WERI-Rb-1 (cell line): Measurements from ENCODE around the gene NAA60.
A peak's percentile ranks its signal among the peaks of the same experiment; 100 is the strongest.
"Not testable (repeated sequence)": the region's sequence is repeated elsewhere in the genome, so short reads cannot be mapped to it uniquely, and the experiment has no call there.

Experiments
- DNase-seq: peaks from one replicate; pipeline ENCODE4 v3.0.0-alpha.2; 2020
- H3K27ac ChIP-seq: fragments of 250-450 bp; sonication (Bioruptor Pico); 2 replicates; pipeline ENCODE4 v1.5.1; 2020; ENCODE audit warnings: mild to moderate bottlenecking, moderate library complexity
- H3K27me3 ChIP-seq: fragments of 250-450 bp; sonication (Bioruptor Pico); 2 replicates; pipeline ENCODE4 v1.5.1; 2021; ENCODE audit warnings: mild to moderate bottlenecking, low read depth, moderate library complexity; ENCODE audit not compliant: insufficient read depth, severe bottlenecking
- H3K36me3 ChIP-seq: fragments of 250-450 bp; sonication (Bioruptor Pico); 2 replicates; pipeline ENCODE4 v1.5.1; 2020; ENCODE audit warnings: mild to moderate bottlenecking, moderate library complexity
- H3K4me3 ChIP-seq: 2 replicates; pipeline ENCODE4 v1.5.1; 2011; ENCODE audit warnings: low read depth, mild to moderate bottlenecking, control low read depth, low read length
- H3K9me3 ChIP-seq: fragments of 250-450 bp; sonication (Bioruptor Pico); 2 replicates; pipeline ENCODE4 v1.5.1; 2021; ENCODE audit warnings: mild to moderate bottlenecking, moderate library complexity; ENCODE audit not compliant: severe bottlenecking
- CTCF ChIP-seq: IDR thresholded peaks from 2 replicates; pipeline ENCODE4 v1.5.1; 2011; ENCODE audit warnings: low read depth, mild to moderate bottlenecking, control low read depth, inconsistent platforms, low read length

The NAA60 gene

GRCh38 chr16:3520841-3521240 lies 77.4 kb downstream of the NAA60 start:
- Histone ChIP-seq H3K4me3 (no peak overlapping the region), H3K27me3 (no peaks in the 10 kb centered on the region), H3K9me3 (no peaks in the 10 kb centered on the region), H3K36me3 (peaks cover 51% of the 10 kb centered on the region), H3K27ac (no peak overlapping the region)
- no peak for DNase-seq
- TF ChIP-seq CTCF: no peak

- no peak for DNase-seq
- no peak for TF ChIP-seq CTCF
- Histone ChIP-seq H3K27ac (no peak overlapping the region), H3K9me3 (no peaks in the 10 kb centered on the region), H3K27me3 (no peaks in the 10 kb centered on the region), H3K4me3 (no peak overlapping the region), H3K36me3 (peaks cover 48% of the 10 kb centered on the region)
Measured at GRCh38 chr16:3523281-3523680, 79.8 kb downstream of the NAA60 start.

GRCh38 chr16:3525951-3526350 lies 82.5 kb downstream of the NAA60 start:
- H3K36me3 ChIP-seq: peaks cover 45% of the 10 kb centered on the region
- DNase-seq: no peak
- H3K9me3 ChIP-seq: no peaks in the 10 kb centered on the region
- no peak overlapping the region for H3K27ac ChIP-seq
- no peak for TF ChIP-seq CTCF
- no peak overlapping the region for H3K4me3 ChIP-seq
- H3K27me3 ChIP-seq: no peaks in the 10 kb centered on the region

- peaks cover 46% of the 10 kb centered on the region for H3K36me3 ChIP-seq
- H3K27me3 ChIP-seq, H3K9me3 ChIP-seq, H3K27ac ChIP-seq, H3K4me3 ChIP-seq: not testable (repeated sequence)
- TF ChIP-seq CTCF: peak; percentile 68
- peak; percentile 82 for DNase-seq
Measured at GRCh38 chr16:3527216-3527829, 83.8 kb downstream of the NAA60 start.

- H3K27ac ChIP-seq: no peak overlapping the region
- no peak for TF ChIP-seq CTCF
- DNase-seq: no peak
Measured at GRCh38 chr16:3528406-3528805, 84.9 kb downstream of the NAA60 start.

GRCh38 chr16:3529175-3529574 lies 85.7 kb downstream of the NAA60 start:
- Histone ChIP-seq H3K36me3 (peaks cover 42% of the 10 kb centered on the region), H3K4me3 (no peak overlapping the region), H3K27me3 (no peaks in the 10 kb centered on the region), H3K27ac (no peak overlapping the region), H3K9me3 (no peaks in the 10 kb centered on the region)
- TF ChIP-seq CTCF: no peak
- no peak for DNase-seq

More at GRCh38 chr16:3528406-3528805, 84.9 kb downstream of the NAA60 start:
- Histone ChIP-seq H3K36me3 (peaks cover 46% of the 10 kb centered on the region), H3K9me3 (no peaks in the 10 kb centered on the region), H3K4me3 (no peak overlapping the region), H3K27me3 (no peaks in the 10 kb centered on the region)
